Measurements from ENCODE around the gene SCD5.

DNA sequence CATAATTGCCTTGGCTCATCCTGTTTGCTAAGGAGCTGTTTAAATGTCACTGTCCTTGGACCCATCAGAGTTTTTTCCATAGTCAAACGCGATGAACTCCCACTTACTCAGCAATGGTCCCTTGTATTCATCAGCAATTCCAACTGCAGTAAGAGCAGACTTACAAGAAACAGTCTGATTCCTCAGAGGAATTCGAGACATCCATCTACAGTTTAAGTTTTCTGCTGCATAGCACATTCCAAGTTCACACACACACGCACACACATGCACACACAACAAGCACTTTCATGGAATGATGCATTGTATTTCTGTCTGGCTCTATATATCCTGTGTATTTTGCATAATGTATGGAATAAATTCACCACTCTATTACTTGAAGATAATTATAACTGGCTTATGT lies 204.1 kb downstream of the SCD5 start:
- TF ChIP-seq POLR2A (IDR thresholded peaks at IDR 0.05): no peak
- TF ChIP-seq, protein P1, sequence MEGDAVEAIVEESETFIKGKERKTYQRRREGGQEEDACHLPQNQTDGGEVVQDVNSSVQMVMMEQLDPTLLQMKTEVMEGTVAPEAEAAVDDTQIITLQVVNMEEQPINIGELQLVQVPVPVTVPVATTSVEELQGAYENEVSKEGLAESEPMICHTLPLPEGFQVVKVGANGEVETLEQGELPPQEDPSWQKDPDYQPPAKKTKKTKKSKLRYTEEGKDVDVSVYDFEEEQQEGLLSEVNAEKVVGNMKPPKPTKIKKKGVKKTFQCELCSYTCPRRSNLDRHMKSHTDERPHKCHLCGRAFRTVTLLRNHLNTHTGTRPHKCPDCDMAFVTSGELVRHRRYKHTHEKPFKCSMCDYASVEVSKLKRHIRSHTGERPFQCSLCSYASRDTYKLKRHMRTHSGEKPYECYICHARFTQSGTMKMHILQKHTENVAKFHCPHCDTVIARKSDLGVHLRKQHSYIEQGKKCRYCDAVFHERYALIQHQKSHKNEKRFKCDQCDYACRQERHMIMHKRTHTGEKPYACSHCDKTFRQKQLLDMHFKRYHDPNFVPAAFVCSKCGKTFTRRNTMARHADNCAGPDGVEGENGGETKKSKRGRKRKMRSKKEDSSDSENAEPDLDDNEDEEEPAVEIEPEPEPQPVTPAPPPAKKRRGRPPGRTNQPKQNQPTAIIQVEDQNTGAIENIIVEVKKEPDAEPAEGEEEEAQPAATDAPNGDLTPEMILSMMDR (IDR thresholded peaks at IDR 0.05): no peak
